Measurements from ENCODE around the gene GABRB1. TPM values are rescaled to one million over a fixed set of nuclear protein-coding genes. Genes with fewer than 3 reads are reported as not detected.

Gene GABRB1
- total RNA-seq, 2 experiments from 2014 or later = not detected

DNA sequence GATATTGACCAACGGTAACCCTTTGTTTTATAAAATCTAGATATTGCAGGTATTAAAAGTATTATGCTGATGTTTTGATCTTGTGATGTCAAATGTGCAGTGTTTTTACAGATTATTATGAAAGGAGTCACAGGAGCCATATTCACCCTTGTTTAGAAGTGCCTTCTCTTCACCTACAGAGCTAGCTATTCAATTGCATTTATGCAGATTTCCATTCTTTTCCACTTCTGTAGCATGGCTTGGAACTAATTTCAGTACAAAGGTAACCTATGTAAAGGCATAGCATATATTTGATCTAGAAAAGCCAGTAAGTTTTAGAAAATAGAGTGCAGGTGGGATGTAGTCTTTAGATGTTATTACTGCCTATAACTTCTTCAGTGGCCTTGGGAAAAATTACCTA is 176.2 kb downstream of the GABRB1 start:
- Mint-ChIP-seq H3K4me1 (ENCODE audit: low read depth) (no peaks in the 10 kb centered on the region), H3K36me3 (no peaks in the 10 kb centered on the region), H3K27ac (no peak overlapping the region), H3K4me3 (no peak overlapping the region), H3K27me3 (peaks cover 5% of the 10 kb centered on the region), H3K9me3 (no peaks in the 10 kb centered on the region)
- POLR2A ChIA-PET = no interaction called here
- CTCF ChIA-PET = no interaction called here
- DNase-seq = no peak
- intact Hi-C loops (cut with micrococcal nuclease) = no loop called here

- Mint-ChIP-seq H3K4me3 (no peak overlapping the region), H3K36me3 (no peaks in the 10 kb centered on the region), H3K27ac (no peak overlapping the region), H3K27me3 (peaks cover 2% of the 10 kb centered on the region), H3K4me1 (ENCODE audit: low read depth) (no peaks in the 10 kb centered on the region), H3K9me3 (no peaks in the 10 kb centered on the region)
- no peak for DNase-seq
- POLR2A ChIA-PET = no interaction called here
- intact Hi-C loops (cut with micrococcal nuclease) = no loop called here
- CTCF ChIA-PET = no interaction called here
These were observed 178.5 kb downstream of the GABRB1 start for GRCh38 chr4:47209833-47210232.

GRCh38 chr4:47210828-47211227 is 179.5 kb downstream of the GABRB1 start:
- Mint-ChIP-seq H3K27me3 (no peaks in the 10 kb centered on the region), H3K4me3 (no peak overlapping the region), H3K27ac (no peak overlapping the region), H3K9me3 (no peaks in the 10 kb centered on the region), H3K4me1 (ENCODE audit: low read depth) (no peaks in the 10 kb centered on the region), H3K36me3 (no peaks in the 10 kb centered on the region)
- ChIA-PET CTCF (no interaction called here), POLR2A (no interaction called here)
- intact Hi-C loops (cut with micrococcal nuclease) = no loop called here
- DNase-seq = no peak

DNA sequence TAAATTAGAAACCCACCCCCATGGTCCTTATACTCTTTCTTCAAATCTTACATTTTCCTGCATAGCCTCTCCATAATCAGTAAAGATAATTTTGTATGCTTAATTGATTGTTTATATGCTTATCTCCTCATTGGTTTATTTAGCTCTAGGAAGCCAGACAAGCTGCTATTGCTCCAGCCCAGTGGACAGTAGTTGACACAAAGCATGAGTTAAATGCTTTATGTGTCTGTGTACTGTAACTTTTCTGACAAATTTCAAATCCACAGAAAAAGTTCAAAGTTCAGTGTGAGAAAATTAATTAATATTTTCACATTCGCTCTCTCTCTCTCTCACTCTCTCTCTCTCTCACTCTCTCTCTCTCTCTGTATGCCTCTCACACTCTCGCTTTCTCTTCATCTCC is 181.7 kb downstream of the GABRB1 start:
- Mint-ChIP-seq H3K4me1 (ENCODE audit: low read depth) (no peaks in the 10 kb centered on the region), H3K4me3 (no peak overlapping the region), H3K27me3 (no peaks in the 10 kb centered on the region), H3K27ac (no peak overlapping the region), H3K9me3 (no peaks in the 10 kb centered on the region), H3K36me3 (no peaks in the 10 kb centered on the region)
- POLR2A ChIA-PET = no interaction called here
- intact Hi-C loops (cut with micrococcal nuclease) = no loop called here
- CTCF ChIA-PET = interaction anchor here (0.5 to 1.2 kb wide), 2 partner anchors 14 to 170 kb away, joined by 4 to 9 read pairs; no protein-coding TSS in a partner anchor
- DNase-seq = no peak

DNA sequence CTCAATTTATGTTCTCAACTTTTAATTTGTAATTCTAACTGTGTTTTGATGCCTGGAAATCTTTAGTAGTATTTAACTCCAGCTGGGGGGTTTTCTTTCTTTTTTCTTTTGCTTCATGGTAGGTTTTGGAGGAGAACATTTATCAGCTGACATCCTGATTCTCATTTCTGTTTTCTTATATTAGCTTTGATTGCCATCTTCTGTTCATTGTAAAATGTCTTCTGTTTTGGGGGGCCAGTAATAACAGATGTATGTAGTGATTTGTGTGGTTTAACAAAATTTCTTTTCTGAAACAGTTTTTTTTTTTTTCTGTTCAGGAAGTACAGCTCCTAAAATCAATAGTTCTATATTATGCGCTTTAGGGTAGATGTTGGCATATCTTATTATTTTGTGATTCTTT is 182.2 kb downstream of the GABRB1 start:
- Mint-ChIP-seq H3K27me3 (no peaks in the 10 kb centered on the region), H3K36me3 (no peaks in the 10 kb centered on the region), H3K9me3 (no peaks in the 10 kb centered on the region), H3K4me3 (no peak overlapping the region), H3K4me1 (ENCODE audit: low read depth) (no peaks in the 10 kb centered on the region), H3K27ac (no peak overlapping the region)
- ChIA-PET POLR2A (interaction anchor here (0.6 kb wide), 1 partner anchor 44 kb away, joined by 3 read pairs; no protein-coding TSS in a partner anchor), CTCF (interaction anchor here (0.5 to 1.2 kb wide), 2 partner anchors 13 to 170 kb away, joined by 4 to 9 read pairs; no protein-coding TSS in a partner anchor)
- intact Hi-C loops (cut with micrococcal nuclease) = no loop called here
- DNase-seq = no peak

DNA sequence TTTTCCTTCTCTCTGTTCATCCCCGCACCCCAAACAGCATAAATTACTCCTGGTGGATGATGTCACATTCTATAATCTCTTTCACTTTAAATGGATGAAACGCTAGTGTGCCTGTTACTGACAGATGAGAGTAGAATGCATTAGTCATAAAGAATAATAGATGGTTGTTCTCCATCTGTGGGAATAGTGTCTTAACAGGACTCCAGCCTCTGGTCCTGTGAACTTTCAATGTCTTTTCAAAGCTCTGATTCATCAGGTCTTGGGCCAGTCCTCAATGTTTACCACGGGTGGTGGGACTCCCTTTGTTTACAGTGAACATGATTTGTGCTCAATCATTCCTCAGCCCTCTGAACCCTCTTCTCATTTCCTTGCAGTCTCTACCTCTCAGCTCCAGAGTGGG is 182.6 kb downstream of the GABRB1 start:
- Mint-ChIP-seq H3K4me3 (no peak overlapping the region), H3K27me3 (no peaks in the 10 kb centered on the region), H3K27ac (no peak overlapping the region), H3K36me3 (no peaks in the 10 kb centered on the region), H3K4me1 (ENCODE audit: low read depth) (no peaks in the 10 kb centered on the region), H3K9me3 (no peaks in the 10 kb centered on the region)
- POLR2A ChIA-PET = interaction anchor here (0.6 kb wide), 1 partner anchor 43 kb away, joined by 3 read pairs; no protein-coding TSS in a partner anchor
- intact Hi-C loops (cut with micrococcal nuclease) = no loop called here
- no peak for DNase-seq
- CTCF ChIA-PET = interaction anchor here (1.2 kb wide), 1 partner anchor 13 kb away, joined by 9 read pairs; no protein-coding TSS in a partner anchor

DNA sequence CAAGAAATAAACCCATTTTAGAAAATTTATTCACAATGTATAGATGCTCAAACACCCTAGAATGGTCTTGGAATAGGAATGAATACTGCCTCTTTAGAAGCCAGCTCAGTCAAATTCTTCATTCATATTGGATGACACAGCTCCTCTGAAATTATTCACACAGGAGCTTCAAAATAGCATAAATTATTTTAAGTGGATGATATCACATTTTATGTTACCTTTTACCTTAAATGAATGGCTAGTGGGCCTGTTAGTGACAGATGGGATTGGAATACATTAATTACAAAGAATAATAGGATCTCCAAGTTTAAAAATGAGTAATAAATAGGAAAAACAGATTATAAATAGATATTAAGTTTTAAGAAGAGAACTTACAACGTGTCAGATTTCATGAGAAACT is 184.4 kb downstream of the GABRB1 start:
- intact Hi-C loops (cut with micrococcal nuclease) = no loop called here
- Mint-ChIP-seq H3K27ac (no peak overlapping the region), H3K9me3 (no peaks in the 10 kb centered on the region), H3K36me3 (no peaks in the 10 kb centered on the region), H3K4me1 (ENCODE audit: low read depth) (no peaks in the 10 kb centered on the region), H3K4me3 (no peak overlapping the region), H3K27me3 (no peaks in the 10 kb centered on the region)
- DNase-seq = no peak
- ChIA-PET POLR2A (no interaction called here), CTCF (no interaction called here)

GRCh38 chr4:47217291-47217690 is 185.9 kb downstream of the GABRB1 start:
- CTCF ChIA-PET = no interaction called here

DNA sequence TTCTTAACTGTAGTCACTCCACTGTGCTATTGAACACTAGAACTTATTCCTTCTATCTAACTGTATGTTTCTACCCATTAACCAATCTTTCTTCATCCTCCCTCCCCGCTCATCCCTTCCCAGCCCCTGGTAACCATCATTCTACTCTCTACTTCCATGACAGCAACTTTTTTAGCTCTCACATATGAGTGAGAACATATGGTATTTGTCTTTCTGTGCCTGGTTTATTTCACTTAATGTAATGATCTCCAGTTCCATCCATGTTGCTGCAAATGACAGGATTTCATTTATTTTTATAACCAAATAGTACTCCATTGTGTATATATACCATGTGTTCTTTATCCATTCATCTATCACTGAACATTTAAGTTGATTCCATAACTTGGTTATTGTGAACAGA is 186.5 kb downstream of the GABRB1 start:
- no peaks in the 10 kb centered on the region for H3K27me3 Mint-ChIP-seq
- DNase-seq = no peak
- no peaks in the 10 kb centered on the region for H3K9me3 Mint-ChIP-seq
- H3K36me3 Mint-ChIP-seq = no peaks in the 10 kb centered on the region
- H3K4me1 Mint-ChIP-seq (ENCODE audit: low read depth) = no peaks in the 10 kb centered on the region
- intact Hi-C loops (cut with micrococcal nuclease) = no loop called here
- CTCF ChIA-PET = no interaction called here
- H3K4me3 Mint-ChIP-seq = no peak overlapping the region
- POLR2A ChIA-PET = no interaction called here
- H3K27ac Mint-ChIP-seq = no peak overlapping the region

More at GRCh38 chr4:47217291-47217690, 185.9 kb downstream of the GABRB1 start:
- no peaks in the 10 kb centered on the region for H3K9me3 Mint-ChIP-seq
- intact Hi-C loops (cut with micrococcal nuclease) = no loop called here
- no peaks in the 10 kb centered on the region for H3K4me1 Mint-ChIP-seq (ENCODE audit: low read depth)
- POLR2A ChIA-PET = no interaction called here
- H3K4me3 Mint-ChIP-seq = no peak overlapping the region
- H3K27me3 Mint-ChIP-seq = no peaks in the 10 kb centered on the region
- no peaks in the 10 kb centered on the region for H3K36me3 Mint-ChIP-seq
- H3K27ac Mint-ChIP-seq = no peak overlapping the region
- no peak for DNase-seq

- intact Hi-C loops (cut with micrococcal nuclease) = no loop called here
- Mint-ChIP-seq H3K4me3 (no peak overlapping the region), H3K36me3 (no peaks in the 10 kb centered on the region), H3K27me3 (no peaks in the 10 kb centered on the region), H3K4me1 (ENCODE audit: low read depth) (no peaks in the 10 kb centered on the region), H3K27ac (no peak overlapping the region), H3K9me3 (no peaks in the 10 kb centered on the region)
- ChIA-PET POLR2A (no interaction called here), CTCF (no interaction called here)
- no peak for DNase-seq
These were observed 187.3 kb downstream of the GABRB1 start for GRCh38 chr4:47218631-47219030.

GRCh38 chr4:47219586-47219985 is 188.2 kb downstream of the GABRB1 start:
- H3K27me3 Mint-ChIP-seq = no peaks in the 10 kb centered on the region
- ChIA-PET CTCF (no interaction called here), POLR2A (no interaction called here)
- H3K27ac Mint-ChIP-seq = no peak overlapping the region
- intact Hi-C loops (cut with micrococcal nuclease) = no loop called here
- H3K36me3 Mint-ChIP-seq = no peaks in the 10 kb centered on the region
- H3K4me1 Mint-ChIP-seq (ENCODE audit: low read depth) = no peaks in the 10 kb centered on the region
- no peak for DNase-seq
- no peak overlapping the region for H3K4me3 Mint-ChIP-seq
- H3K9me3 Mint-ChIP-seq = no peaks in the 10 kb centered on the region

DNA sequence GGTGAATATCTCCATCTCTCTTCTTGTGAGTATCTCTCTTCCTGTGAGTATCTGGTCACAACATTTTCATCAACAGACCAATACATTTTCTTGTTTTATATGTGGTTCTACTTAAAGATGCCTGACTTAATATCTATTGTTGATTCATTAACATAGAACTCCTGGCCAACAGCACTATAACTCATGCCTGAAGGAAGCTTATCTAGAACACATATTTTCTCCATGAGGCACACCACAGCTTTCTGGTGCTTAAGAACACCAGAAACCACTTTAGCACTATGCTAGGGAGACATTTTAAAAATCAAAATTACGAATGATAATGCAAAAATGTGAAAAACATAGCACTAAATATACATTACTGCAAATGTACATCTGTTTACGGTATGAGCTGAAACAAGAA is 190.4 kb downstream of the GABRB1 start:
- no peaks in the 10 kb centered on the region for H3K4me1 Mint-ChIP-seq (ENCODE audit: low read depth)
- CTCF ChIA-PET = no interaction called here

GRCh38 chr4:47222276-47222675 is 190.9 kb downstream of the GABRB1 start:
- CTCF ChIA-PET = no interaction called here
- DNase-seq = no peak
- no peaks in the 10 kb centered on the region for H3K36me3 Mint-ChIP-seq
- no peak overlapping the region for H3K27ac Mint-ChIP-seq
- POLR2A ChIA-PET = no interaction called here
- no peaks in the 10 kb centered on the region for H3K9me3 Mint-ChIP-seq
- intact Hi-C loops (cut with micrococcal nuclease) = no loop called here
- no peak overlapping the region for H3K4me3 Mint-ChIP-seq
- H3K4me1 Mint-ChIP-seq (ENCODE audit: low read depth) = no peaks in the 10 kb centered on the region
- H3K27me3 Mint-ChIP-seq = no peaks in the 10 kb centered on the region

More for the DNA sequence above, 190.4 kb downstream of the GABRB1 start:
- no peak for DNase-seq
- H3K27me3 Mint-ChIP-seq = no peaks in the 10 kb centered on the region
- H3K36me3 Mint-ChIP-seq = no peaks in the 10 kb centered on the region
- POLR2A ChIA-PET = no interaction called here
- no peak overlapping the region for H3K4me3 Mint-ChIP-seq
- no peak overlapping the region for H3K27ac Mint-ChIP-seq
- no peaks in the 10 kb centered on the region for H3K9me3 Mint-ChIP-seq
- intact Hi-C loops (cut with micrococcal nuclease) = no loop called here

DNA sequence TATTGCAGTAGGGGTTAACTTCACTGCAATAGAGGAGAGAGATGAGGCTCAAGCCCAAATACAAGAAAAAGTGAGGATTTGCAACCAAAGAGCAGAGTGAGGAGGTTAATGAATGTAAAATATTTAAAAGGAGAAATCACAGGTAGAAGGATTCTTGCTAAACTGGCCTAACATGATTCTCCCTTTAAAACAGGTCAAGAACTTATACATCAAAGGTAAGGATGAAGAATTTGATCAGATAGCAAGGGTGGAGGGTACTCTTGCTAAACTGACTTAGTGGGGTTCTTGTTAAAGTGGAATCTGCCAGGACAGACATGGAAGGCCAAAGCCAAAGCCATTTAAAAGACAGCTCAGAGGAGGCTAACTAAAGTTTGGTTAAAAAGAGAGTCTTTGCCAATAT is 193.0 kb downstream of the GABRB1 start:
- intact Hi-C loops (cut with micrococcal nuclease) = no loop called here
- Mint-ChIP-seq H3K36me3 (no peaks in the 10 kb centered on the region), H3K27me3 (no peaks in the 10 kb centered on the region), H3K4me3 (no peak overlapping the region), H3K4me1 (ENCODE audit: low read depth) (no peaks in the 10 kb centered on the region), H3K27ac (no peak overlapping the region), H3K9me3 (no peaks in the 10 kb centered on the region)
- POLR2A ChIA-PET = no interaction called here
- CTCF ChIA-PET = no interaction called here
- no peak for DNase-seq
